IMR-90 (cell line): Measurements from ENCODE around the gene WEE2. TPM values are rescaled to one million over a fixed set of nuclear protein-coding genes. Genes with fewer than 3 reads are reported as not detected.

ENCODE experiments used
- ATAC-seq: fragments of 200-7000 bp; cut with Tn5 transposase; 2 replicates; pipeline ENCODE4 v1.9.1; 2020; ENCODE audit warnings: low read depth, mild to moderate bottlenecking, moderate library complexity
- BruUV-seq: library from RNA; stranded (reverse); fragments of 400-500 nt; replicated peaks from 2 replicates; lab custom pipeline; 2021; lab: Mats Ljungman, UMichigan
- CTCF ChIA-PET: fragments of 300-600 bp; formaldehyde crosslinking; extraction: SDS; loops from one replicate; lab custom pipeline; 2021; ENCODE audit warnings: antibody characterized with exemption; lab: Yijun Ruan, JAX
- POLR2A ChIA-PET: fragments of 300-600 bp; sonication (Branson Sonifier 250); formaldehyde crosslinking; loops from one replicate; lab custom pipeline; 2022; ENCODE audit warnings: antibody characterized with exemption; ENCODE audit not compliant: unreplicated experiment; lab: Charles Lee
- DNase-seq: peaks from one replicate; pipeline ENCODE4 v3.0.0; 2013
- H2AFZ ChIP-seq: replicated peaks from 2 replicates; pipeline ENCODE3; 2013; ENCODE audit warnings: low read length, mild to moderate bottlenecking; ENCODE audit not compliant: poor library complexity
- H2AK5ac ChIP-seq: 2 replicates; pipeline ENCODE4 v1.6.1; 2013; ENCODE audit warnings: low read depth, low read length, inconsistent platforms
- H2AK9ac ChIP-seq: replicated peaks from 2 replicates; pipeline ENCODE3; 2013; ENCODE audit warnings: mild to moderate bottlenecking, low read depth, low read length, moderate library complexity; ENCODE audit not compliant: poor library complexity
- H2BK120ac ChIP-seq: 2 replicates; pipeline ENCODE4 v1.6.1; 2013; ENCODE audit warnings: low read depth, low read length, inconsistent platforms
- H2BK15ac ChIP-seq: 3 replicates; pipeline ENCODE4 v1.6.1; 2013; ENCODE audit warnings: low read depth, low read length, inconsistent platforms
- H2BK20ac ChIP-seq: 2 replicates; pipeline ENCODE4 v1.6.1; 2013; ENCODE audit warnings: low read depth, mild to moderate bottlenecking, inconsistent platforms, low read length, moderate library complexity
- H2BK5ac ChIP-seq: 2 replicates; pipeline ENCODE4 v1.6.1; 2013; ENCODE audit warnings: mild to moderate bottlenecking, low read depth, low read length, inconsistent platforms; ENCODE audit not compliant: poor library complexity, severe bottlenecking
- H3K14ac ChIP-seq: replicated peaks from 2 replicates; pipeline ENCODE4 v1.6.1; 2013; ENCODE audit warnings: low read depth, low read length, inconsistent platforms
- H3K18ac ChIP-seq: 2 replicates; pipeline ENCODE4 v1.6.1; 2013; ENCODE audit warnings: low read depth, low read length, control low read depth
- H3K23ac ChIP-seq: 2 replicates; pipeline ENCODE4 v1.6.1; 2013; ENCODE audit warnings: low read depth, low read length, inconsistent platforms
- H3K27ac ChIP-seq: 2 replicates; pipeline ENCODE4 v1.5.1; 2013; ENCODE audit warnings: mild to moderate bottlenecking, control low read depth, low read length; ENCODE audit not compliant: insufficient read depth
- H3K27me3 ChIP-seq: 2 replicates; pipeline ENCODE4 v1.6.1; 2013; ENCODE audit warnings: low read length; ENCODE audit not compliant: control insufficient read depth, insufficient read depth
- H3K36me3 ChIP-seq: 2 replicates; pipeline ENCODE4 v1.6.1; 2013; ENCODE audit warnings: low read length, mixed read lengths; ENCODE audit not compliant: control insufficient read depth, insufficient read depth
- H3K4ac ChIP-seq: 2 replicates; pipeline ENCODE4 v1.6.1; 2013; ENCODE audit warnings: low read depth, low read length, inconsistent platforms
- H3K4me1 ChIP-seq: 2 replicates; pipeline ENCODE4 v1.6.1; 2013; ENCODE audit warnings: low read length, mixed read lengths; ENCODE audit not compliant: control insufficient read depth, insufficient read depth
- H3K4me2 ChIP-seq: 2 replicates; pipeline ENCODE4 v1.6.1; 2013; ENCODE audit warnings: low read depth, mild to moderate bottlenecking, control low read depth, low read length, moderate library complexity
- H3K4me3 ChIP-seq: 2 replicates; pipeline ENCODE4 v1.5.1; 2013; ENCODE audit warnings: low read depth, mild to moderate bottlenecking, control low read depth, low read length, moderate library complexity; ENCODE audit not compliant: insufficient read depth
- H3K56ac ChIP-seq: 2 replicates; pipeline ENCODE4 v1.6.1; 2013; ENCODE audit warnings: low read length, inconsistent platforms; ENCODE audit not compliant: insufficient read depth; ENCODE audit errors: extremely low read depth
- H3K79me1 ChIP-seq, 2 experiments: 2 replicates each; pipeline ENCODE4 v1.6.1; 2013; ENCODE audit warnings: low read length in 2 of 2, inconsistent platforms in 1 of 2, low read depth in 1 of 2
- H3K9ac ChIP-seq: 2 replicates; pipeline ENCODE4 v1.6.1; 2013; ENCODE audit warnings: low read depth, low read length, control low read depth
- H3K9me1 ChIP-seq: 2 replicates; pipeline ENCODE4 v1.6.1; 2013; ENCODE audit warnings: low read length, inconsistent platforms; ENCODE audit not compliant: insufficient read depth
- H3K9me3 ChIP-seq: 2 replicates; pipeline ENCODE4 v1.6.1; 2013; ENCODE audit warnings: low read length; ENCODE audit not compliant: control insufficient read depth, insufficient read depth
- H4K20me1 ChIP-seq: 2 replicates; pipeline ENCODE4 v1.6.1; 2013; ENCODE audit warnings: low read length, inconsistent platforms; ENCODE audit not compliant: insufficient read depth
- H4K5ac ChIP-seq: 2 replicates; pipeline ENCODE4 v1.6.1; 2013; ENCODE audit warnings: mild to moderate bottlenecking, low read depth, low read length, control low read depth
- H4K8ac ChIP-seq, 2 experiments: 2 replicates each; pipeline ENCODE4 v1.6.1; 2013; ENCODE audit warnings: low read depth in 2 of 2, low read length in 2 of 2, control low read depth in 1 of 2, inconsistent platforms in 1 of 2
- H4K91ac ChIP-seq: 2 replicates; pipeline ENCODE4 v1.6.1; 2013; ENCODE audit warnings: low read depth, low read length, inconsistent platforms; ENCODE audit not compliant: insufficient read depth
- CTCF ChIP-seq: conservative IDR thresholded peaks from 2 replicates; pipeline ENCODE4 v1.5.1; 2012; ENCODE audit warnings: mild to moderate bottlenecking, low read depth, low read length, improper control_type of control experiment
- WGBS, 2 experiments: methylation state at CpG; one replicate each; pipeline versions ENCODE4 v1.1.5 to v1.1.7; 2013; ENCODE audit warnings: missing lambda C conversion rate in 2 of 2; ENCODE audit not compliant: insufficient read length in 1 of 2; ENCODE audit errors: extremely low coverage in 2 of 2; 5-methylcytosine and 5-hydroxymethylcytosine counted together
- dilution Hi-C: fragments of 300-500 bp; cut with HindIII; formaldehyde crosslinking; loops from one replicate; pipeline ENCODE4 v1.14.3; 2018; ENCODE audit warnings: low sequenced_read_pairs; ENCODE audit not compliant: unreplicated experiment
- in situ Hi-C: fragments of 300-500 bp; cut with MboI; formaldehyde crosslinking; loops from 3 replicates; pipeline ENCODE4 v1.14.3; 2019; ENCODE audit warnings: low sequenced_read_pairs, inconsistent platforms, mixed read lengths
- intact Hi-C: fragments of 100-400 bp; cut with micrococcal nuclease; formaldehyde crosslinking; loops from 2 replicates; pipeline ENCODE4 v1.10.0; 2022
- polyA plus RNA-seq, 3 experiments: library from polyadenylated mRNA; depleted of rRNA; stranded (reverse); fragments of >200 nt; gene quantifications; 2 replicates each; pipeline ENCODE4 v1.2.3, GENCODE V29; 2012; ENCODE audit warnings: low replicate concordance in 1 of 3
- total RNA-seq: library from RNA; depleted of rRNA; stranded (reverse); fragments of >200 nt; gene quantifications from 2 replicates; pipeline ENCODE4 v1.2.3, GENCODE V29; 2012

Gene WEE2
- total and polyA plus RNA-seq, 2 of the 4 experiments (the other 2 are of a cell fraction): not detected

GRCh38 chr7:141713890-141714289 lies 5.7 kb downstream of the WEE2 start:
- dilution Hi-C loops (no loop called here), in situ Hi-C loops (no loop called here), intact Hi-C loops (no loop called here)
- H2AK5ac ChIP-seq: no peak overlapping the region
- H3K27me3 ChIP-seq: no peaks in the 10 kb centered on the region
- no peak overlapping the region for H2AK9ac ChIP-seq
- H3K36me3 ChIP-seq: no peaks in the 10 kb centered on the region
- WGBS, 2 experiments: 40% methylated on average over 1 of the region's 1 CpG; no CpG with 5 or more reads in 1 of the 2 experiments
- no peak overlapping the region for H3K4me2 ChIP-seq
- no peak overlapping the region for H3K56ac ChIP-seq
- no peak overlapping the region for H4K8ac ChIP-seq
- H3K4me1 ChIP-seq: no peaks in the 10 kb centered on the region
- no peak for DNase-seq
- H3K4me3 ChIP-seq: no peak overlapping the region
- H3K9ac ChIP-seq: no peak overlapping the region
- no peak overlapping the region for H2AFZ ChIP-seq
- no peak overlapping the region for H3K23ac ChIP-seq
- H3K18ac ChIP-seq: no peak overlapping the region
- POLR2A ChIA-PET: no interaction called here
- no peak overlapping the region for H3K4ac ChIP-seq
- H3K79me1 ChIP-seq: no peaks in the 10 kb centered on the region
- BruUV-seq: no TSS peak
- TF ChIP-seq CTCF: no peak
- no peak overlapping the region for H3K27ac ChIP-seq
- H3K9me1 ChIP-seq: no peaks in the 10 kb centered on the region
- H4K20me1 ChIP-seq: no peaks in the 10 kb centered on the region
- CTCF ChIA-PET: interaction anchor here (1.2 kb wide), 1 partner anchor 64 kb away, joined by 3 read pairs; no protein-coding TSS in a partner anchor
- ATAC-seq: no peak
- no peak overlapping the region for H2BK15ac ChIP-seq
- no peak overlapping the region for H3K14ac ChIP-seq
- no peak overlapping the region for H2BK120ac ChIP-seq
- no peak overlapping the region for H4K5ac ChIP-seq
- no peak overlapping the region for H4K91ac ChIP-seq
- no peaks in the 10 kb centered on the region for H3K9me3 ChIP-seq
- H2BK5ac ChIP-seq: no peak overlapping the region
- no peak overlapping the region for H2BK20ac ChIP-seq
